GM12891 (cell line): ENCODE results near the gene ZNF133.

Experiments
- POLR2A ChIP-seq: IDR thresholded peaks from 2 replicates; pipeline ENCODE4 v1.6.1; 2011; ENCODE audit warnings: low read depth, low read length, control low read depth
- POLR2AphosphoS5 ChIP-seq: IDR thresholded peaks from 2 replicates; pipeline ENCODE4 v1.6.1; 2011; ENCODE audit warnings: low read depth, low read length, control low read depth

DNA sequence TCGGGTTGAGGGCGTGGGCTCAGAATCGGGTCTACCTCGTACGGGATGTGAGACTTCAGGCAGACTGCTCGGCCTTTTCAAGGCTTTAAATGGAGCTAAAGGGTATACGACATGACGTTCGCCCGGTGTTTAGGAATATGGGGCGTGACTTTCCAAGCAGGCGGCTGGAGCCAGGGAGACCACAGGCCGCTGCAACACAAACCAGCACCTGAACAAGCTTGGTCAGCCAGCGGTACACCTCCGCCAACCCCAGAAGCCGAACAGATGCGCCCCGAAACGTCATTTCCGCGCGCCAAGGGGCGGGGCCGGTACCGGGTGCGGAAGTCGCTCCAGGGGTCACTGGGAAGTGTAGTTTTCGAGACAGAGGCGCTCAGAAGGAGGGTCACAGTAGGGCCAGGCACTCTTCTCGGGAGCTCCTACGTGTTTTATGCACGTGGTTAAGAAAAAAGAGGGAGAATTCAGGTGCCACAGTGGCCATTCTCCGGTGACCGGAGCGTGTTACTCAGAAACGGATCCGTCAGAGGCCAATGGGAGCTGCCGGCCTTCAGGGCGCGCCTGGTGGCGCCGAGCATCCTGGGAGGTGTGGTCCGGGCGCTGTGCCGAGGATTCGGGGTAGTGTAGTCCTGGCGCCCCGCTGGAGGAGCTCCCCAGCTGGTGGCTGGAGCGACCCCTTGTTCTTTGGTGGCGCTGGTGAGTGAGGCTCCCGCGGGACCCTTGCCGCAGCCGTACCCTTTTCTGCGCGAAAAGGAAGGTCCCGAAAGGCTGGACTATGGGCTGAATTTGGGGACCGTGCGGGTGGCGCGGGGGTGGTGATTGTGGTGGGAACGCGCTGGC lies at the start of gene ZNF133:
- peak; percentile 91 for TF ChIP-seq POLR2AphosphoS5
- TF ChIP-seq POLR2A, result peak; percentile 86
